ENCODE data around the gene USP35.
A peak's percentile ranks its signal among the peaks of the same experiment; 100 is the strongest.

The USP35 gene

GRCh38 chr11:78234006-78234405 lies 45.3 kb downstream of the USP35 start:
- no peak for DNase-seq

- no peak for DNase-seq
Measured at GRCh38 chr11:78237293-78238046, 48.8 kb downstream of the USP35 start.

GRCh38 chr11:78239781-78240180 lies 51.1 kb downstream of the USP35 start:
- DNase-seq = no peak

- DNase-seq = no peak
Measured at GRCh38 chr11:78241475-78241874, 52.8 kb downstream of the USP35 start.

- no peak for DNase-seq
Measured at GRCh38 chr11:78244080-78244479, 55.4 kb downstream of the USP35 start.

GRCh38 chr11:78244546-78245255 lies 56.0 kb downstream of the USP35 start:
- DNase-seq = no peak

GRCh38 chr11:78248191-78248590 lies 59.5 kb downstream of the USP35 start:
- DNase-seq = no peak

GRCh38 chr11:78248903-78249302 lies 60.2 kb downstream of the USP35 start:
- no peak for DNase-seq

- no peak for DNase-seq
Measured at GRCh38 chr11:78250099-78250498, 61.4 kb downstream of the USP35 start.

- peak; percentile 33 for DNase-seq
Measured at GRCh38 chr11:78251083-78251775, 62.5 kb downstream of the USP35 start.

GRCh38 chr11:78253797-78254196 lies 65.1 kb downstream of the USP35 start:
- DNase-seq = no peak

GRCh38 chr11:78254268-78254667 lies 65.5 kb downstream of the USP35 start:
- no peak for DNase-seq

- DNase-seq = no peak
Measured at GRCh38 chr11:78255919-78256318, 67.2 kb downstream of the USP35 start.

GRCh38 chr11:78256962-78257361 lies 68.2 kb downstream of the USP35 start:
- DNase-seq = no peak

- DNase-seq = no peak
Measured at GRCh38 chr11:78257654-78258053, 68.9 kb downstream of the USP35 start.

- DNase-seq = no peak
Measured at GRCh38 chr11:78259777-78260487, 71.2 kb downstream of the USP35 start.

GRCh38 chr11:78261367-78261766 lies 72.6 kb downstream of the USP35 start:
- no peak for DNase-seq

- no peak for DNase-seq
Measured at GRCh38 chr11:78261828-78262227, 73.1 kb downstream of the USP35 start.

- DNase-seq = no peak
Measured at GRCh38 chr11:78262238-78262637, 73.5 kb downstream of the USP35 start.

GRCh38 chr11:78262691-78263090 lies 74.0 kb downstream of the USP35 start:
- DNase-seq = no peak

Data from retina (tissue), 1 donor.